PC-9 (cell line): Measurements from ENCODE around the gene STAB1.

Experiments
- CTCF ChIP-seq: fragments of 200-600 bp; sonication (generic); conservative IDR thresholded peaks from 2 replicates; pipeline ENCODE4 v1.6.1; 2017; ENCODE audit warnings: mixed run types, antibody characterized with exemption, mild to moderate bottlenecking, moderate library complexity
- EZH2 ChIP-seq: fragments of 200-600 bp; sonication (generic); IDR thresholded peaks from 2 replicates; pipeline ENCODE4 v1.8.0; 2017; ENCODE audit warnings: antibody characterized with exemption, low read depth

GRCh38 chr3:52515192-52515591, 20.1 kb downstream of the STAB1 start:
- TF ChIP-seq CTCF: no peak
- no peak for TF ChIP-seq EZH2
